HepG2 (cell line): ENCODE data around the gene NFATC3. TPM values are rescaled to one million over a fixed set of nuclear protein-coding genes. Genes with fewer than 3 reads are reported as not detected.

Experiments
- CC2D1A ChIP-seq: sonication (generic); formaldehyde crosslinking; IDR thresholded peaks from 2 replicates; pipeline ENCODE4 v1.8.1; 2023; ENCODE audit warnings: mild to moderate bottlenecking, missing genetic modification reagents
- EEA1 ChIP-seq: sonication (generic); formaldehyde crosslinking; IDR thresholded peaks from 2 replicates; pipeline ENCODE4 v1.5.1; 2020; ENCODE audit warnings: mild to moderate bottlenecking, missing genetic modification reagents, borderline replicate concordance
- ETV5 ChIP-seq: IDR thresholded peaks from 2 replicates; pipeline ENCODE4 v1.6.1; 2018; ENCODE audit warnings: missing biosample characterization, missing genetic modification reagents, inconsistent platforms, borderline replicate concordance
- FOXK2 ChIP-seq: fragments of 450-650 bp; IDR thresholded peaks from 2 replicates; pipeline ENCODE4 v1.6.1; 2016
- GABPA ChIP-seq, 2 experiments: IDR thresholded peaks; 2 replicates each; pipeline ENCODE4 v1.6.1; 2011 to 2016; ENCODE audit warnings: low read depth in 2 of 2, low read length in 1 of 2, missing biosample characterization in 1 of 2, missing genetic modification characterization in 1 of 2
- GMEB2 ChIP-seq: IDR thresholded peaks from 2 replicates; pipeline ENCODE4 v1.6.1; 2016; ENCODE audit warnings: missing biosample characterization, missing genetic modification reagents, low read depth
- HNRNPUL1 ChIP-seq: fragments of 200-400 bp; formaldehyde crosslinking; IDR thresholded peaks from 2 replicates; pipeline ENCODE4 v1.6.1; 2017; ENCODE audit warnings: low read depth, mild to moderate bottlenecking, low read length, moderate library complexity
- HOXD1 ChIP-seq: sonication (generic); formaldehyde crosslinking; IDR thresholded peaks from 2 replicates; pipeline ENCODE4 v1.5.0; 2020; ENCODE audit warnings: missing genetic modification reagents
- KDM5B ChIP-seq: sonication (generic); formaldehyde crosslinking; IDR thresholded peaks from 2 replicates; pipeline ENCODE4 v1.4.0; 2020; ENCODE audit warnings: missing genetic modification reagents, mild to moderate bottlenecking, borderline replicate concordance
- NFYB ChIP-seq: sonication (generic); formaldehyde crosslinking; IDR thresholded peaks from 2 replicates; pipeline ENCODE4 v1.4.0; 2020; ENCODE audit warnings: missing genetic modification reagents
- SMC3 ChIP-seq: IDR thresholded peaks from 2 replicates; pipeline ENCODE4 v1.6.1; 2011; ENCODE audit warnings: low read length, improper control_type of control experiment
- ZFP91 ChIP-seq: sonication (generic); formaldehyde crosslinking; IDR thresholded peaks from 2 replicates; pipeline ENCODE4 v1.9.0; 2022; ENCODE audit warnings: missing genetic modification reagents, mild to moderate bottlenecking, borderline replicate concordance
- ZNF230 ChIP-seq: sonication (generic); formaldehyde crosslinking; IDR thresholded peaks from 2 replicates; pipeline ENCODE4 v1.4.0; 2020; ENCODE audit warnings: mild to moderate bottlenecking, missing genetic modification reagents
- ZNF407 ChIP-seq: sonication (generic); formaldehyde crosslinking; IDR thresholded peaks from one replicate; pipeline ENCODE4 v1.5.1; 2020; ENCODE audit warnings: mild to moderate bottlenecking, missing genetic modification reagents; ENCODE audit errors: not compliant biosample characterization
- ZNF431 ChIP-seq: sonication (generic); formaldehyde crosslinking; IDR thresholded peaks from 2 replicates; pipeline ENCODE4 v1.9.0; 2022; ENCODE audit warnings: missing genetic modification reagents, low read depth, mild to moderate bottlenecking, borderline replicate concordance
- ZNF562 ChIP-seq: sonication (generic); formaldehyde crosslinking; IDR thresholded peaks from 2 replicates; pipeline ENCODE4 v1.8.0; 2022; ENCODE audit warnings: missing genetic modification reagents, borderline replicate concordance
- ZNF564 ChIP-seq: sonication (generic); formaldehyde crosslinking; IDR thresholded peaks from 2 replicates; pipeline ENCODE4 v1.8.1; 2023; ENCODE audit warnings: mild to moderate bottlenecking, missing genetic modification reagents
- ZNF629 ChIP-seq: sonication (generic); formaldehyde crosslinking; conservative IDR thresholded peaks from 2 replicates; pipeline ENCODE4 v1.5.0; 2020; ENCODE audit warnings: missing genetic modification reagents
- polyA plus RNA-seq, 8 experiments: library from polyadenylated mRNA; depleted of rRNA in 3 of 8; stranded (reverse) in 7 of 8; unstranded in 1 of 8; fragments of >200 nt; fragmentation: Illumina TruSeq in 4 of 8; extraction: Trizol in 4 of 8; gene quantifications; 2 replicates each; pipeline versions ENCODE4 v1.2.1 to v1.2.3, GENCODE V29; 2011 to 2016; ENCODE audit warnings: low read depth in 4 of 8, missing spikeins in 1 of 8, mixed read lengths in 1 of 8; ENCODE audit not compliant: insufficient read depth in 1 of 8
- total RNA-seq, 5 experiments: library from RNA; depleted of rRNA; stranded (reverse); fragments of >200 nt; fragmentation: Illumina TruSeq; extraction: Trizol; gene quantifications; 2 replicates each; pipeline ENCODE4 v1.2.3, GENCODE V29; 2016; ENCODE audit warnings: low read depth in 1 of 5

NFATC3 gene
- total and polyA plus RNA-seq, 2 of the 13 experiments (the other 11 are each of a cell fraction or from before 2014, with no cell fraction given): 52.6 to 62.7 TPM

DNA sequence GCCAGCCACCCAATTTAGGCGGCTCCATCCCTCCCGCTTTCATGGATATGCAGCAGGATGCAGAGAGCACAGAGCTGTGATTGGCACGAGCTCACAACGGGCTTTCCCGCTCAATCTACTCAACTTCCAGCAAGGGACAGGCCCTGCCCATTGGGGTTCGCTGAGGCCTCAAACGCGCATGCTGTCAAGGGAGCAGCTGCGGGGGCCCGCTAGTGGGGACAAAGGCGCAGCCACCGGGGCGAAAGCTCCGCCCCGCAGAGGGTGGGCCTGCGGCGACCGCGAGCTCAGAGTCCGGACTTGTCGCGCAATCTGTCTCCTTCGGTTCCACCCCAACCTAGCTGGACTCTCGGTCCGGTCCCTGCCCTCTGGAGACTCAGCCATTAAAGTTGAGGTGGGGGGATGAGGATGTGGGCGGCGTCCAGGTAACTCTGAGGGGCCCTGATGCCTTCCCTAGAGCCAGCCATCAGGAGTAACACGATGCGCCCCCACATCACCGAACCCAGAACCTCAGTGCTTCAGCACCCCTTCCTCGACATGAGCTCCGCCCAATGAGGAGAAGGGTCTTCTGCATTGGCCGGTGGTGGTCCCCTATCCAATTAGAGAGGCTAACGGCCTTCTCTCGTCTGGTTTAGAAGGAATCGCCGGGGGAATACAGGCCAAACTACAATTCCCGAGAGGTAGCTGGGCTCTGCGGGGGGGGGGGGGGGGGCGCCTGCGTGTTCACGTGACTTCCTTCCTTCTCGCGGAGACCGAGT, 489 bp upstream of the NFATC3 start (continued):
- no peak; the same call in 1 of the 2 replicates for TF ChIP-seq GMEB2 (CRISPR knock-in tag)
- peak; percentile 98; the same call in 1 of the 2 replicates for TF ChIP-seq KDM5B (CRISPR knock-in tag)
- peak; percentile 75 for TF ChIP-seq NFYB (CRISPR knock-in tag)
- TF ChIP-seq CC2D1A (CRISPR knock-in tag): peak; percentile 92; the same call in 1 of the 2 replicates
- peak; percentile 88; the same call in 1 of the 2 replicates for TF ChIP-seq ZNF564
- TF ChIP-seq GABPA (IDR thresholded peaks at IDR 0.05; ENCODE audit: low read depth, low read length): no peak; the same call in 1 of the 2 replicates
- TF ChIP-seq GABPA (CRISPR knock-in tag; IDR thresholded peaks at IDR 0.05; ENCODE audit: low read depth): no peak
- no peak for TF ChIP-seq HNRNPUL1
- no peak for TF ChIP-seq SMC3
- TF ChIP-seq ZNF629: peak; percentile 67
- 0 out of 2 replicates have a peak, but pooled peaks have one; percentile 57 for TF ChIP-seq EEA1 (CRISPR knock-in tag)
- no peak; the same call in 1 of the 2 replicates for TF ChIP-seq FOXK2
- no peak for TF ChIP-seq ZNF562
- peak; percentile 99 for TF ChIP-seq ZNF431
- TF ChIP-seq ZNF230 (CRISPR knock-in tag): peak; percentile 94
- peak; percentile 70 for TF ChIP-seq ZNF407 (CRISPR knock-in tag)
- peak; percentile 94 for TF ChIP-seq ZFP91 (CRISPR knock-in tag)
- peak; percentile 90 for TF ChIP-seq HOXD1 (CRISPR knock-in tag)
- no peak; the same call in none of the 2 replicates for TF ChIP-seq ETV5 (CRISPR knock-in tag)
